H1 (cell line): Measurements from ENCODE around the gene SIKE1. TPM values are rescaled to one million over a fixed set of nuclear protein-coding genes. Genes with fewer than 3 reads are reported as not detected.
"Not testable (repeated sequence)": the region's sequence is repeated elsewhere in the genome, so short reads cannot be mapped to it uniquely, and the experiment has no call there.

Experiments used
- CTCF ChIA-PET: fragments of 300-600 bp; sonication (Branson Sonifier 250); formaldehyde crosslinking; loops from one replicate; lab custom pipeline; 2021; ENCODE audit not compliant: partially characterized antibody; lab: Charles Lee
- POLR2A ChIA-PET: fragments of 300-600 bp; sonication (Branson Sonifier 250); formaldehyde crosslinking; loops from one replicate; lab custom pipeline; 2021; ENCODE audit warnings: inconsistent platforms; ENCODE audit not compliant: partially characterized antibody; lab: Charles Lee
- DNase-seq, 2 experiments: peaks; one replicate each; pipeline versions ENCODE4 v3.0.0 to v3.0.0-alpha.2; 2010 to 2022; ENCODE audit warnings: low spot score in 2 of 2, low read depth in 1 of 2, mixed read lengths in 1 of 2
- FAIRE-seq: peaks from 2 replicates; lab custom pipeline; 2011; peaks lifted over from hg19 to GRCh38; lab: Jason Lieb, UNC
- H2AFZ ChIP-seq: 2 replicates; pipeline ENCODE4 v1.8.1; 2012; ENCODE audit warnings: low read length, inconsistent platforms
- H2AK5ac ChIP-seq: 2 replicates; pipeline ENCODE4 v1.6.1; 2013; ENCODE audit warnings: low read depth, low read length
- H2BK120ac ChIP-seq: replicated peaks from 2 replicates; pipeline ENCODE3; 2013; ENCODE audit warnings: low read depth, low read length, inconsistent platforms
- H2BK12ac ChIP-seq: 2 replicates; pipeline ENCODE4 v1.6.1; 2013; ENCODE audit warnings: low read depth, low read length
- H2BK15ac ChIP-seq: 2 replicates; pipeline ENCODE4 v1.6.1; 2013; ENCODE audit warnings: low read length
- H2BK20ac ChIP-seq: 2 replicates; pipeline ENCODE4 v1.6.1; 2013; ENCODE audit warnings: low read length
- H2BK5ac ChIP-seq: 2 replicates; pipeline ENCODE4 v1.6.1; 2013; ENCODE audit warnings: low read depth, low read length
- H3K14ac ChIP-seq: 2 replicates; pipeline ENCODE4 v1.6.1; 2013; ENCODE audit warnings: inconsistent platforms; ENCODE audit not compliant: insufficient read length
- H3K18ac ChIP-seq: 2 replicates; pipeline ENCODE4 v1.6.1; 2013; ENCODE audit warnings: low read length; ENCODE audit errors: extremely low read depth
- H3K23ac ChIP-seq: 2 replicates; pipeline ENCODE4 v1.6.1; 2013; ENCODE audit warnings: inconsistent platforms; ENCODE audit not compliant: insufficient read length
- H3K23me2 ChIP-seq: 2 replicates; pipeline ENCODE4 v1.6.1; 2013; ENCODE audit warnings: low read depth, low read length
- H3K27ac ChIP-seq: 2 replicates; pipeline ENCODE4 v1.6.1; 2011; ENCODE audit warnings: low read depth, low read length, inconsistent platforms
- H3K27me3 ChIP-seq, 4 experiments: replicated peaks in 1 of 4; 1 replicate in 1 of 4; 2 replicates in 3 of 4; pipeline versions ENCODE4 v1.6.1 to v1.8.1; 2011 to 2013; ENCODE audit warnings: low read length in 3 of 4, mild to moderate bottlenecking in 3 of 4, inconsistent platforms in 2 of 4, mixed read lengths in 2 of 4, moderate library complexity in 1 of 4; ENCODE audit not compliant: control insufficient read depth in 3 of 4, insufficient read depth in 3 of 4; ENCODE audit errors: extremely low read depth in 1 of 4
- H3K36me3 ChIP-seq, 4 experiments: 2 replicates each; pipeline versions ENCODE4 v1.6.1 to v1.8.1; 2011 to 2013; ENCODE audit warnings: mild to moderate bottlenecking in 4 of 4, low read length in 3 of 4, moderate library complexity in 2 of 4, control low read depth in 1 of 4, inconsistent platforms in 1 of 4; ENCODE audit not compliant: insufficient read depth in 4 of 4, control insufficient read depth in 2 of 4
- H3K4ac ChIP-seq: replicated peaks from 2 replicates; pipeline ENCODE3; 2013; ENCODE audit warnings: low read length, low read depth, mixed read lengths, inconsistent platforms; ENCODE audit not compliant: insufficient read length
- H3K4me1 ChIP-seq, 4 experiments: replicated peaks in 1 of 4; 1 replicate in 1 of 4; 2 replicates in 3 of 4; pipeline versions ENCODE4 v1.6.1 to v1.8.1; 2011 to 2013; ENCODE audit warnings: low read length in 3 of 4, inconsistent platforms in 2 of 4, mixed read lengths in 1 of 4; ENCODE audit not compliant: insufficient read depth in 4 of 4, control insufficient read depth in 3 of 4
- H3K4me2 ChIP-seq, 2 experiments: 2 replicates each; pipeline versions ENCODE4 v1.6.1 to v1.8.1; 2011 to 2013; ENCODE audit warnings: low read depth in 2 of 2, low read length in 2 of 2, control low read depth in 1 of 2, inconsistent platforms in 1 of 2, mild to moderate bottlenecking in 1 of 2; ENCODE audit not compliant: insufficient read depth in 1 of 2
- H3K4me3 ChIP-seq, 4 experiments: fragments of 200-600, 300-600 bp in 1 of 4; sonication (generic), shearing (Covaris generic), sonication (Bioruptor Twin) in 1 of 4; 2 replicates each; pipeline versions ENCODE4 v1.5.1 to v1.8.1; 2011 to 2016; ENCODE audit warnings: low read length in 4 of 4, low read depth in 3 of 4, control low read depth in 2 of 4, inconsistent platforms in 2 of 4, mild to moderate bottlenecking in 2 of 4, mixed read lengths in 1 of 4, moderate library complexity in 1 of 4; ENCODE audit not compliant: insufficient read depth in 2 of 4; ENCODE audit errors: extremely low read depth in 1 of 4
- H3K56ac ChIP-seq: replicated peaks from 2 replicates; pipeline ENCODE3; 2013; ENCODE audit warnings: low read depth, mild to moderate bottlenecking, mixed read lengths, low read length, inconsistent platforms; ENCODE audit not compliant: insufficient read length
- H3K79me1 ChIP-seq: 2 replicates; pipeline ENCODE4 v1.6.1; 2013; ENCODE audit warnings: low read depth, low read length, control low read depth
- H3K79me2 ChIP-seq, 2 experiments: 2 replicates each; pipeline versions ENCODE4 v1.6.1 to v1.8.1; 2012 to 2013; ENCODE audit warnings: low read length in 2 of 2, mild to moderate bottlenecking in 2 of 2, inconsistent platforms in 1 of 2; ENCODE audit not compliant: insufficient read depth in 2 of 2, control insufficient read depth in 1 of 2
- H3K9ac ChIP-seq, 4 experiments: replicated peaks in 1 of 4; 1 replicate in 1 of 4; 2 replicates in 3 of 4; pipeline versions ENCODE4 v1.6.1 to v1.8.1; 2011 to 2013; ENCODE audit warnings: low read depth in 3 of 4, low read length in 3 of 4, control low read depth in 2 of 4, mild to moderate bottlenecking in 2 of 4, moderate library complexity in 2 of 4, inconsistent platforms in 1 of 4; ENCODE audit errors: extremely low read depth in 1 of 4
- H3K9me3 ChIP-seq, 2 experiments: 2 replicates each; pipeline versions ENCODE4 v1.6.1 to v1.8.1; 2012 to 2013; ENCODE audit warnings: mild to moderate bottlenecking in 2 of 2, moderate library complexity in 2 of 2, control low read depth in 1 of 2, inconsistent platforms in 1 of 2, low read depth in 1 of 2, low read length in 1 of 2, mixed read lengths in 1 of 2; ENCODE audit not compliant: insufficient read depth in 2 of 2
- H4K20me1 ChIP-seq, 2 experiments: replicated peaks in 1 of 2; 2 replicates each; pipeline versions ENCODE3 to v1.8.1; 2011 to 2013; ENCODE audit warnings: inconsistent platforms in 2 of 2, low read length in 2 of 2, mild to moderate bottlenecking in 1 of 2; ENCODE audit not compliant: insufficient read depth in 2 of 2, control insufficient read depth in 1 of 2
- H4K5ac ChIP-seq: 2 replicates; pipeline ENCODE4 v1.6.1; 2013; ENCODE audit warnings: low read length, low read depth, mixed read lengths, inconsistent platforms; ENCODE audit not compliant: insufficient read length
- H4K8ac ChIP-seq: 2 replicates; pipeline ENCODE4 v1.8.0; 2013; ENCODE audit warnings: mild to moderate bottlenecking, moderate library complexity, low read length, inconsistent platforms; ENCODE audit not compliant: insufficient read depth; ENCODE audit errors: extremely low read depth
- H4K91ac ChIP-seq: replicated peaks from 2 replicates; pipeline ENCODE3; 2013; ENCODE audit warnings: low read length, mixed read lengths, inconsistent platforms; ENCODE audit not compliant: insufficient read length
- WGBS, 2 experiments: shearing (Covaris generic) in 1 of 2; methylation state at CpG; one replicate each; pipeline versions ENCODE4 v1.1.6 to v1.1.7; 2013 to 2015; ENCODE audit warnings: low lambda C conversion rate in 2 of 2, mixed read lengths in 2 of 2, inconsistent platforms in 1 of 2, low coverage in 1 of 2, missing lambda C conversion rate in 1 of 2; ENCODE audit not compliant: insufficient replicate concordance in 2 of 2, insufficient coverage in 1 of 2, insufficient read length in 1 of 2; ENCODE audit errors: extremely low coverage in 1 of 2, missing lambda C conversion rate in 1 of 2; 5-methylcytosine and 5-hydroxymethylcytosine counted together
- polyA plus RNA-seq, 7 experiments: library from polyadenylated mRNA; depleted of rRNA in 3 of 7; stranded (reverse) in 5 of 7; unstranded in 2 of 7; fragments of >200 nt in 5 of 7; fragments of 200-250 nt in 2 of 7; gene quantifications; 1 replicate in 5 of 7; 2 replicates in 1 of 7; 4 replicates in 1 of 7; pipeline versions ENCODE4 v1.2.1 to v1.2.3, GENCODE V29; 2011 to 2013; ENCODE audit warnings: missing spikeins in 2 of 7, mixed read lengths in 2 of 7
- total RNA-seq: library from RNA; stranded (reverse); fragmentation: NEBNext Ultra II Directional; extraction: Animal tissue kit (Norgen Biotek cat#: 25700); gene quantifications from 2 replicates; pipeline ENCODE4 v1.2.1, GENCODE V29; 2021

Gene SIKE1
- total and polyA plus RNA-seq, 2 of the 8 experiments (the other 6 are each of a cell fraction or from before 2014, with no cell fraction given), result 20.5 to 79.9 TPM

DNA sequence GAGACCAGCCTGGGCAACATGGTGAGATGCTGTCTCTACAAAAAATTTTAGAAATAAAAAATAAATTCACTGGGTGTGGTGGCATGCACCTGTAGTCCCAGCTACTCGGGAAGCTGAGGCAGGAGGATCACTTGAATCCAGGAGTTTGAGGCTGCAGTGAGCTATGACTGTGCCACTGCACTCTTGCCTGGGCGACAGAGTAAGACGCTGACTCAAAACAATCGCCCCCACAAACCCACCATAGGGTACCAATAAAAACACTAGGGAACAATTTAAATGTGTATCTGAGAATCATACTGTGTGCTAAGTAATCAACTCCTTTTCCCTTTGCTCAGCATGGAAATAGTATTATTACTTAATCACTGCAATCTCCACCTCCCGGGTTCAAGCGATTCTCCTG lies 26.8 kb downstream of the SIKE1 start:
- H2BK5ac ChIP-seq, H3K56ac ChIP-seq, H2BK15ac ChIP-seq, H3K27me3 ChIP-seq, H2BK20ac ChIP-seq, H3K9ac ChIP-seq, FAIRE-seq, H4K5ac ChIP-seq, H3K4ac ChIP-seq, H2BK12ac ChIP-seq, H2AFZ ChIP-seq, H3K14ac ChIP-seq, DNase-seq, H4K91ac ChIP-seq, H3K23me2 ChIP-seq, H3K9me3 ChIP-seq, H2BK120ac ChIP-seq, H3K18ac ChIP-seq, H3K79me1 ChIP-seq, H3K27ac ChIP-seq, H2AK5ac ChIP-seq, H4K8ac ChIP-seq, H3K23ac ChIP-seq: not testable (repeated sequence)
- H3K4me2 ChIP-seq, result peak overlapping the region; percentile 37 to 39; a peak in 2 of 4 replicates
- CTCF ChIA-PET, result interaction anchor here (1.7 kb wide), 1 partner anchor 9 kb away, joined by 4 read pairs; no protein-coding TSS in a partner anchor
- H3K36me3 ChIP-seq, result peaks cover 2 to 33% (median 20%) of the 10 kb centered on the region in 4 experiments; a peak in 7 of 8 replicates
- H3K4me1 ChIP-seq, result peaks cover 0 to 16% (median 3%) of the 10 kb centered on the region in 4 experiments; a peak in 2 of 7 replicates
- H3K79me2 ChIP-seq, result peaks cover 69 to 86% of the 10 kb centered on the region in 2 experiments
- WGBS, 2 experiments, result 83% methylated on average over 6 of the region's 6 CpGs; no CpG with 5 or more reads in 1 of the 2 experiments
- POLR2A ChIA-PET, result interaction anchor here (0.6 to 6.0 kb wide), 11 partner anchors 10 to 327 kb away, joined by 3 to 68 read pairs (median 4); partner anchors contain the start of gene NRAS
- 0 out of 8 replicates have a peak overlapping the region, but pooled peaks of 1 of the 4 experiments have one; percentile 18 for H3K4me3 ChIP-seq
- H4K20me1 ChIP-seq, result peaks cover 33 to 40% of the 10 kb centered on the region in 2 experiments
